BLaER1 treated with 17β-estradiol and CSF1 and Interleukin-3, amounts not matched to agents 10 nM and 100 nM (cell line): ENCODE data around the gene LYPD5.

Experiments used
- H3K27ac ChIP-seq, 11 experiments: shearing (Covaris generic); formaldehyde crosslinking; 2 replicates each; pipeline ENCODE4 v1.8.1; 2022
- H3K27me3 ChIP-seq, 11 experiments: shearing (Covaris generic); formaldehyde crosslinking; 2 replicates each; pipeline ENCODE4 v1.8.1; 2022
- H3K36me3 ChIP-seq, 11 experiments: shearing (Covaris generic); formaldehyde crosslinking; 2 replicates each; pipeline ENCODE4 v1.8.1; 2022
- H3K4me1 ChIP-seq, 10 experiments: shearing (Covaris generic); formaldehyde crosslinking; 2 replicates each; pipeline ENCODE4 v1.8.1; 2022
- H3K4me2 ChIP-seq, 11 experiments: shearing (Covaris generic); formaldehyde crosslinking; 2 replicates each; pipeline ENCODE4 v1.8.1; 2022
- H3K4me3 ChIP-seq, 10 experiments: shearing (Covaris generic); formaldehyde crosslinking; 2 replicates each; pipeline ENCODE4 v1.8.1; 2022
- H3K9ac ChIP-seq, 11 experiments: shearing (Covaris generic); formaldehyde crosslinking; 2 replicates each; pipeline ENCODE4 v1.8.1; 2022
- H3K9me3 ChIP-seq, 11 experiments: shearing (Covaris generic); formaldehyde crosslinking; replicated peaks in 1 of 11; 2 replicates each; pipeline ENCODE4 v1.8.1; 2022
- H4K20me1 ChIP-seq, 11 experiments: shearing (Covaris generic); formaldehyde crosslinking; 2 replicates each; pipeline ENCODE4 v1.8.1; 2022
- Cebpa-rat ChIP-seq, 11 experiments: shearing (Covaris generic); IDR thresholded peaks; 2 replicates each; pipeline ENCODE4 v1.8.1; 2022

The LYPD5 gene

GRCh38 chr19:43782311-43782660 is 20.0 kb downstream of the LYPD5 start:
- Histone ChIP-seq H3K4me1 (peaks cover 65 to 80% (median 73%) of the 10 kb centered on the region in 10 experiments), H3K9me3 (no peaks in the 10 kb centered on the region), H3K27ac (peak overlapping the region in 3 of 11 experiments; percentile 4 to 32 (median 26); a peak in 2 of 22 replicates), H3K4me3 (no peak overlapping the region), H3K9ac (no peak overlapping the region), H3K36me3 (no peaks in the 10 kb centered on the region), H3K4me2 (peak overlapping the region in 10 of 11 experiments; percentile 29 to 98 (median 77); a peak in 16 of 22 replicates), H4K20me1 (no peaks in the 10 kb centered on the region; a peak in 1 of 22 replicates), H3K27me3 (no peaks in the 10 kb centered on the region)
- no peak for TF ChIP-seq Cebpa-rat (IDR thresholded peaks at IDR 0.05)

- H3K4me3 ChIP-seq = peak overlapping the region in 2 of 10 experiments; percentile 64 to 80; a peak in 2 of 20 replicates
- peaks cover 70 to 85% (median 78%) of the 10 kb centered on the region in 10 experiments for H3K4me1 ChIP-seq
- H3K36me3 ChIP-seq = 0 out of 22 replicates have a peak, but pooled peaks cover 0 to 2% (median 0%) of the 10 kb centered on the region in 11 experiments
- H3K27me3 ChIP-seq = no peaks in the 10 kb centered on the region
- no peaks in the 10 kb centered on the region for H3K9me3 ChIP-seq
- H3K27ac ChIP-seq = peak overlapping the region in 5 of 11 experiments; percentile 77 to 91 (median 87); a peak in 8 of 22 replicates
- no peaks in the 10 kb centered on the region; a peak in 1 of 22 replicates for H4K20me1 ChIP-seq
- TF ChIP-seq Cebpa-rat (IDR thresholded peaks at IDR 0.05) = no peak
- peak overlapping the region in 10 of 11 experiments; percentile 73 to 99 (median 93); a peak in 17 of 22 replicates for H3K4me2 ChIP-seq
- H3K9ac ChIP-seq = peak overlapping the region in 5 of 11 experiments; percentile 72 to 81 (median 79); a peak in 6 of 22 replicates
These were observed 20.5 kb downstream of the LYPD5 start for GRCh38 chr19:43781630-43782310.

DNA sequence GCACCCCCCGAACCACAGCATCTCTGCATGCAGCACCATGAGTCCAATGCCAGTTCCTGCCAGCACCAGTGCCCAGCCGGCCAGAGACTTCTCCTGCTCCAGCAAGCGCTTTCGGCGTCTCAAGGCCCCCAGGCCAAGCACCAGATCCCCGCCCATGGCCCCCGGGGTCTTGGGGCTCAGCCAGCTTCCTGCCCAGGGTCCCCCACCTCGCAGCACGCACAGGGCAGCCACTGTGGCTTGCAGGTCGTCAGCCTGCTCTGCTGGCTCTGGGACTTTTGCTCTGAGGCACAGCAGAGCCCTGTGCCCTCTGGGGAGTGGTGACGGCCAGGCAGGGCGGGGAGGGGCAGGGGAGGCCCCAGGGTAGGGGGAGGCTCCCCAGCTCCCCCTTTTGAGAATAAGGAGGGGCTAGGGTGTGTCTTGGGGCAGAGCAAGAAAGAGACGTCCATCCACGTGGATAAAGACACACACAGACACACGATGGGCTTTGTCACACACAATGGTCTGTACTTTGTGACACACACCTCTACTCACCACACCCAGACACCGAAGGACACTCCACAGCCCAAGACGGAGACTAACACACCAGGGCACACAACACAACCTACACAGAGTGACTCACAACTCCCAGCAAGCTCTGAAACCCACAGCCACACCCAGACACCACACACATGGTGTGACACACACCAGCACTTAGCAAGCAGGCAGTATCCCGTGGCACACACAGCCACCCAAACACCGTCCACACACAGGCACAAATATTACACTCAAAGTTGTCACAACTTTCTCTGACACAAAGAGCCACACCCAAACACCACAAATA is 21.3 kb downstream of the LYPD5 start, which contains the start of gene KCNN4:
Gene KCNN4, minus strand, starts transcription at position 268 of the 820 bp plus-strand sequence. Its CDS starts 112 bp downstream, at position 156.
- Histone ChIP-seq H3K27ac (peak within 1 kb of the TSS; percentile 60 to 91 (median 81)), H3K9me3 (no peaks in the 10 kb centered on the region), H3K27me3 (no peaks in the 10 kb centered on the region), H3K4me2 (peak within 1 kb of the TSS; percentile 85 to 100 (median 93)), H4K20me1 (peaks cover 0 to 8% (median 0%) of the 10 kb centered on the region in 11 experiments; a peak in 2 of 22 replicates), H3K9ac (peak within 1 kb of the TSS; percentile 70 to 84 (median 80)), H3K4me1 (peaks cover 78 to 94% (median 87%) of the 10 kb centered on the region in 10 experiments), H3K4me3 (peak within 1 kb of the TSS; percentile 59 to 80 (median 64)), H3K36me3 (peaks cover 0 to 10% (median 0%) of the 10 kb centered on the region in 11 experiments; a peak in 8 of 22 replicates)
- TF ChIP-seq Cebpa-rat (IDR thresholded peaks at IDR 0.05) = no peak

GRCh38 chr19:43779820-43780219 is 22.4 kb downstream of the LYPD5 start:
- no peak for TF ChIP-seq Cebpa-rat (IDR thresholded peaks at IDR 0.05)
- H3K4me1 ChIP-seq = peaks cover 82 to 100% (median 89%) of the 10 kb centered on the region in 10 experiments
- peak overlapping the region; percentile 85 to 100 (median 93) for H3K4me2 ChIP-seq
- H3K4me3 ChIP-seq = peak overlapping the region; percentile 59 to 80 (median 64)
- no peaks in the 10 kb centered on the region for H3K27me3 ChIP-seq
- no peaks in the 10 kb centered on the region for H3K9me3 ChIP-seq
- H3K36me3 ChIP-seq = peaks cover 0 to 21% (median 7%) of the 10 kb centered on the region in 11 experiments; a peak in 13 of 22 replicates
- H3K27ac ChIP-seq = peak overlapping the region; percentile 58 to 91 (median 81)
- peak overlapping the region; percentile 70 to 84 (median 79) for H3K9ac ChIP-seq
- peaks cover 0 to 18% (median 0%) of the 10 kb centered on the region in 11 experiments; a peak in 5 of 22 replicates for H4K20me1 ChIP-seq

GRCh38 chr19:43779147-43779819 is 23.0 kb downstream of the LYPD5 start:
- no peak for TF ChIP-seq Cebpa-rat (IDR thresholded peaks at IDR 0.05)
- peak overlapping the region; percentile 85 to 100 (median 93) for H3K4me2 ChIP-seq
- no peaks in the 10 kb centered on the region for H3K27me3 ChIP-seq
- peak overlapping the region; percentile 58 to 91 (median 81) for H3K27ac ChIP-seq
- peak overlapping the region; percentile 59 to 80 (median 64) for H3K4me3 ChIP-seq
- H3K4me1 ChIP-seq = peaks cover 77 to 100% (median 86%) of the 10 kb centered on the region in 10 experiments
- H4K20me1 ChIP-seq = peaks cover 0 to 23% (median 0%) of the 10 kb centered on the region in 11 experiments; a peak in 7 of 22 replicates
- no peaks in the 10 kb centered on the region for H3K9me3 ChIP-seq
- peaks cover 3 to 27% (median 13%) of the 10 kb centered on the region in 11 experiments; a peak in 19 of 22 replicates for H3K36me3 ChIP-seq
- H3K9ac ChIP-seq = peak overlapping the region; percentile 70 to 84 (median 79)

DNA sequence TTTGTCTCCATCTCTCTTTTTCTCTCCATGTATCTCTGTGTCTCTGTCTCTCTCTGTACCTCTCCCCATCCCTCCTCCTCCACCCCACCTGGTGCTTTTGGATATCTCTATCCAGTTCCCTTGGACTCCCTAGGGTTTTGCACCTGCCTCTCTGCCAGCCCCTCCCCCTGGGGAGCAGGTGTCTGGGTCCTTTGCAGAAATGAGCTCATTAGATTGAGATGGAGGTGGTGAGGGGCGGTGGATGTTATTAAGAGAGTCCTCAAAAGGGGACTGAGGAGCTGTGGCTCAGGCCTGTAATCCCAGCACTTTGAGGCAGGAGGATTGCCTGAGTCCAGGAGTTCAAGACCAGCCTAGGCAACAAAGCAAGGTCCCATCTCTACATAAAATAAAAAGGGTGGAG is 23.6 kb downstream of the LYPD5 start:
- peak overlapping the region; percentile 58 to 91 (median 81); a peak in 21 of 22 replicates for H3K27ac ChIP-seq
- H3K4me1 ChIP-seq = peaks cover 77 to 98% (median 86%) of the 10 kb centered on the region in 10 experiments
- H3K4me3 ChIP-seq = peak overlapping the region in 9 of 10 experiments; percentile 59 to 80 (median 64); a peak in 16 of 20 replicates
- H3K9ac ChIP-seq = peak overlapping the region; percentile 70 to 84 (median 79); a peak in 20 of 22 replicates
- peaks cover 0 to 30% (median 0%) of the 10 kb centered on the region in 11 experiments; a peak in 7 of 22 replicates for H4K20me1 ChIP-seq
- peaks cover 9 to 33% (median 19%) of the 10 kb centered on the region in 11 experiments; a peak in 20 of 22 replicates for H3K36me3 ChIP-seq
- H3K9me3 ChIP-seq = no peaks in the 10 kb centered on the region
- peak overlapping the region; percentile 85 to 100 (median 93) for H3K4me2 ChIP-seq
- no peaks in the 10 kb centered on the region for H3K27me3 ChIP-seq
- TF ChIP-seq Cebpa-rat (IDR thresholded peaks at IDR 0.05) = no peak

DNA sequence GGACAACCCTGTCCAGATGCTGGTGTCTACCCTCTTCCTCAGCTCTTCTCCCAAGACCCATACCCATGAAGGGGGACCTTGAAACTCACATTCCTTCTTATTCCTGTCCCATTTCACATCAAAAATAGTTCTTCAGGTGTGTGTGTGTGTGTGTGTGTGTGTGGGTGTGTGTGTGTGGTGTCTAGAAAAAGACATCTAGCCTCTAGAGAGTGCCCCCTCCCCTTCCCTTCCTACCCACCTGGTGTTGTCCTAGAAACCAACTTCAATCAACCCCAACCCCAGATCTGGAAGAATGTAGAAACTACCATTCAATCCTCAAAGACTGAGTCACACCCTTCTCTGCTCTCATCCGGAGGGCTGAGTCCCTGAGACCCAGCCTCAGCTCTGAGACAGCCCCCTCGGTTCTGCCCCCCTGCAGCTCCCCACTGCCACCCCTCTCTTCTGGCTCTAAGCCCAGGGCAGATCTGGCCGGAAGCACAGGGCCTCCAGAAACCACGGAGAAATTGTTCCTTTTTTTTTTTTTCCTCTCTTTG is 25.0 kb downstream of the LYPD5 start:
- H3K27ac ChIP-seq = peak overlapping the region; percentile 58 to 91 (median 81); a peak in 21 of 22 replicates
- H3K9me3 ChIP-seq = no peaks in the 10 kb centered on the region
- peaks cover 74 to 96% (median 86%) of the 10 kb centered on the region in 10 experiments for H3K4me1 ChIP-seq
- no peaks in the 10 kb centered on the region for H3K27me3 ChIP-seq
- peak overlapping the region; percentile 85 to 100 (median 93) for H3K4me2 ChIP-seq
- H3K4me3 ChIP-seq = peak overlapping the region; percentile 33 to 80 (median 57); a peak in 16 of 20 replicates
- H3K36me3 ChIP-seq = peaks cover 18 to 47% (median 29%) of the 10 kb centered on the region in 11 experiments; a peak in 21 of 22 replicates
- no peak for TF ChIP-seq Cebpa-rat (IDR thresholded peaks at IDR 0.05)
- peak overlapping the region; percentile 70 to 84 (median 79); a peak in 21 of 22 replicates for H3K9ac ChIP-seq
- H4K20me1 ChIP-seq = peaks cover 0 to 42% (median 0%) of the 10 kb centered on the region in 11 experiments; a peak in 7 of 22 replicates
